HepG2 (cell line): ENCODE data around the gene POLR1E.

ENCODE experiments used
- HNF4G ChIP-seq, 2 experiments: sonication (generic) in 1 of 2; formaldehyde crosslinking in 1 of 2; IDR thresholded peaks; 2 replicates each; pipeline versions ENCODE4 v1.4.0 to v1.6.1; 2011 to 2020; ENCODE audit warnings: borderline replicate concordance in 2 of 2, low read depth in 2 of 2, mild to moderate bottlenecking in 2 of 2, low read length in 1 of 2, missing genetic modification reagents in 1 of 2, moderate library complexity in 1 of 2
- MATR3 ChIP-seq: sonication (generic); formaldehyde crosslinking; IDR thresholded peaks from 2 replicates; pipeline ENCODE4 v1.4.0; 2020; ENCODE audit warnings: missing genetic modification reagents
- PAX8 ChIP-seq: sonication (generic); formaldehyde crosslinking; IDR thresholded peaks from 2 replicates; pipeline ENCODE4 v1.8.0; 2022; ENCODE audit warnings: mild to moderate bottlenecking, missing genetic modification reagents, borderline replicate concordance
- POLR2A ChIP-seq, 2 experiments: IDR thresholded peaks; 2 replicates each; pipeline ENCODE4 v1.6.1; 2011; ENCODE audit warnings: low read depth in 2 of 2, low read length in 2 of 2, mild to moderate bottlenecking in 1 of 2, moderate library complexity in 1 of 2; ENCODE audit not compliant: insufficient read depth in 1 of 2
- RELA ChIP-seq: sonication (generic); formaldehyde crosslinking; IDR thresholded peaks from 2 replicates; pipeline ENCODE4 v1.4.0; 2020; ENCODE audit warnings: missing genetic modification reagents
- REPIN1 ChIP-seq: sonication (generic); formaldehyde crosslinking; IDR thresholded peaks from 2 replicates; pipeline ENCODE4 v1.8.0; 2022; ENCODE audit warnings: missing genetic modification reagents, low read depth, mild to moderate bottlenecking, borderline replicate concordance
- TP53 ChIP-seq: sonication (generic); formaldehyde crosslinking; conservative IDR thresholded peaks from 2 replicates; pipeline ENCODE4 v1.4.0; 2020; ENCODE audit warnings: missing genetic modification reagents
- ZNF354B ChIP-seq: sonication (generic); formaldehyde crosslinking; IDR thresholded peaks from 2 replicates; pipeline ENCODE4 v1.8.0; 2022; ENCODE audit warnings: mild to moderate bottlenecking, missing genetic modification reagents
- ZNF768 ChIP-seq: sonication (generic); formaldehyde crosslinking; IDR thresholded peaks from 2 replicates; pipeline ENCODE4 v1.4.0; 2020; ENCODE audit warnings: missing genetic modification reagents
- TF ChIP-seq, protein P1 (sequence below): sonication (generic); formaldehyde crosslinking; conservative IDR thresholded peaks from 2 replicates; pipeline ENCODE4 v1.4.0; 2020; ENCODE audit warnings: missing genetic modification reagents
- TF ChIP-seq, protein P2 (sequence below): sonication (generic); formaldehyde crosslinking; IDR thresholded peaks from 2 replicates; pipeline ENCODE4 v1.4.0; 2020; ENCODE audit warnings: missing genetic modification reagents
- TF ChIP-seq, protein P3 (sequence below), 2 experiments: sonication (generic) in 1 of 2; formaldehyde crosslinking in 1 of 2; IDR thresholded peaks; 2 replicates each; pipeline versions ENCODE4 v1.5.1 to v1.6.1; 2011 to 2020; ENCODE audit warnings: borderline replicate concordance in 1 of 2, low read depth in 1 of 2, low read length in 1 of 2, mild to moderate bottlenecking in 1 of 2, missing genetic modification reagents in 1 of 2, moderate library complexity in 1 of 2
- TF ChIP-seq, protein P4 (sequence below): sonication (generic); formaldehyde crosslinking; IDR thresholded peaks from 2 replicates; pipeline ENCODE4 v1.5.0; 2020; ENCODE audit warnings: mild to moderate bottlenecking, missing genetic modification reagents, moderate library complexity

DNA sequence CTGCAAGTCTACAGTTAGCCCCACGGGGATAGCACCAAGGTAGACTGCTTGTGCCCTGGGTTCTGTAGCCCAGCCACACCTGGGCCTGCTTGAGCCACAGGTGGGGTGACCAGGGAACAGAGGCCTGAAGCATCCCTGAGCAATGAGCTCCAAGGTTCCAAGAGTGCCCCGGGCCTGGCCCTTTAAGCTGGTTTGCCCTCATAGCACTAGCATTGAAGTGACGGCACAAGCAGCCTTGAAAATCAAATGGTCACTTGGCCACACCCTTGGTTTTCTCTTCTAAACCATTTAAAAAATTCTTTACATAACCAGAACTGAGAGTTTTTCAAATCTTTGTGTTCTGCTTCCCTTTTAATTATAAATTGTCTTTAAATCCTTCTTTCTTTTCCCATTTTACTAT, 65.7 kb downstream of the POLR1E start:
- TF ChIP-seq, protein P1, sequence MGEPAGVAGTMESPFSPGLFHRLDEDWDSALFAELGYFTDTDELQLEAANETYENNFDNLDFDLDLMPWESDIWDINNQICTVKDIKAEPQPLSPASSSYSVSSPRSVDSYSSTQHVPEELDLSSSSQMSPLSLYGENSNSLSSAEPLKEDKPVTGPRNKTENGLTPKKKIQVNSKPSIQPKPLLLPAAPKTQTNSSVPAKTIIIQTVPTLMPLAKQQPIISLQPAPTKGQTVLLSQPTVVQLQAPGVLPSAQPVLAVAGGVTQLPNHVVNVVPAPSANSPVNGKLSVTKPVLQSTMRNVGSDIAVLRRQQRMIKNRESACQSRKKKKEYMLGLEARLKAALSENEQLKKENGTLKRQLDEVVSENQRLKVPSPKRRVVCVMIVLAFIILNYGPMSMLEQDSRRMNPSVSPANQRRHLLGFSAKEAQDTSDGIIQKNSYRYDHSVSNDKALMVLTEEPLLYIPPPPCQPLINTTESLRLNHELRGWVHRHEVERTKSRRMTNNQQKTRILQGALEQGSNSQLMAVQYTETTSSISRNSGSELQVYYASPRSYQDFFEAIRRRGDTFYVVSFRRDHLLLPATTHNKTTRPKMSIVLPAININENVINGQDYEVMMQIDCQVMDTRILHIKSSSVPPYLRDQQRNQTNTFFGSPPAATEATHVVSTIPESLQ = no peak
- TF ChIP-seq PAX8 (CRISPR knock-in tag) = no peak
- no peak for TF ChIP-seq POLR2A (IDR thresholded peaks at IDR 0.05; ENCODE audit: insufficient read depth in 1 of 2, low read depth in 2 of 2, low read length in 2 of 2)
- no peak for TF ChIP-seq REPIN1
- TF ChIP-seq, protein P2, sequence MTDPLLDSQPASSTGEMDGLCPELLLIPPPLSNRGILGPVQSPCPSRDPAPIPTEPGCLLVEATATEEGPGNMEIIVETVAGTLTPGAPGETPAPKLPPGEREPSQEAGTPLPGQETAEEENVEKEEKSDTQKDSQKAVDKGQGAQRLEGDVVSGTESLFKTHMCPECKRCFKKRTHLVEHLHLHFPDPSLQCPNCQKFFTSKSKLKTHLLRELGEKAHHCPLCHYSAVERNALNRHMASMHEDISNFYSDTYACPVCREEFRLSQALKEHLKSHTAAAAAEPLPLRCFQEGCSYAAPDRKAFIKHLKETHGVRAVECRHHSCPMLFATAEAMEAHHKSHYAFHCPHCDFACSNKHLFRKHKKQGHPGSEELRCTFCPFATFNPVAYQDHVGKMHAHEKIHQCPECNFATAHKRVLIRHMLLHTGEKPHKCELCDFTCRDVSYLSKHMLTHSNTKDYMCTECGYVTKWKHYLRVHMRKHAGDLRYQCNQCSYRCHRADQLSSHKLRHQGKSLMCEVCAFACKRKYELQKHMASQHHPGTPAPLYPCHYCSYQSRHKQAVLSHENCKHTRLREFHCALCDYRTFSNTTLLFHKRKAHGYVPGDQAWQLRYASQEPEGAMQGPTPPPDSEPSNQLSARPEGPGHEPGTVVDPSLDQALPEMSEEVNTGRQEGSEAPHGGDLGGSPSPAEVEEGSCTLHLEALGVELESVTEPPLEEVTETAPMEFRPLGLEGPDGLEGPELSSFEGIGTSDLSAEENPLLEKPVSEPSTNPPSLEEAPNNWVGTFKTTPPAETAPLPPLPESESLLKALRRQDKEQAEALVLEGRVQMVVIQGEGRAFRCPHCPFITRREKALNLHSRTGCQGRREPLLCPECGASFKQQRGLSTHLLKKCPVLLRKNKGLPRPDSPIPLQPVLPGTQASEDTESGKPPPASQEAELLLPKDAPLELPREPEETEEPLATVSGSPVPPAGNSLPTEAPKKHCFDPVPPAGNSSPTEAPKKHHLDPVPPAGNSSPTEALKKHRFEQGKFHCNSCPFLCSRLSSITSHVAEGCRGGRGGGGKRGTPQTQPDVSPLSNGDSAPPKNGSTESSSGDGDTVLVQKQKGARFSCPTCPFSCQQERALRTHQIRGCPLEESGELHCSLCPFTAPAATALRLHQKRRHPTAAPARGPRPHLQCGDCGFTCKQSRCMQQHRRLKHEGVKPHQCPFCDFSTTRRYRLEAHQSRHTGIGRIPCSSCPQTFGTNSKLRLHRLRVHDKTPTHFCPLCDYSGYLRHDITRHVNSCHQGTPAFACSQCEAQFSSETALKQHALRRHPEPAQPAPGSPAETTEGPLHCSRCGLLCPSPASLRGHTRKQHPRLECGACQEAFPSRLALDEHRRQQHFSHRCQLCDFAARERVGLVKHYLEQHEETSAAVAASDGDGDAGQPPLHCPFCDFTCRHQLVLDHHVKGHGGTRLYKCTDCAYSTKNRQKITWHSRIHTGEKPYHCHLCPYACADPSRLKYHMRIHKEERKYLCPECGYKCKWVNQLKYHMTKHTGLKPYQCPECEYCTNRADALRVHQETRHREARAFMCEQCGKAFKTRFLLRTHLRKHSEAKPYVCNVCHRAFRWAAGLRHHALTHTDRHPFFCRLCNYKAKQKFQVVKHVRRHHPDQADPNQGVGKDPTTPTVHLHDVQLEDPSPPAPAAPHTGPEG (CRISPR knock-in tag) = no peak
- no peak for TF ChIP-seq ZNF354B (CRISPR knock-in tag)
- no peak for TF ChIP-seq MATR3 (CRISPR knock-in tag)
- no peak for TF ChIP-seq HNF4G (IDR thresholded peaks at IDR 0.05; ENCODE audit: borderline replicate concordance, low read depth, low read length)
- no peak for TF ChIP-seq HNF4G (CRISPR knock-in tag; IDR thresholded peaks at IDR 0.05; ENCODE audit: borderline replicate concordance, low read depth)
- TF ChIP-seq ZNF768 (CRISPR knock-in tag) = no peak
- TF ChIP-seq TP53 (CRISPR knock-in tag) = no peak
- no peak for TF ChIP-seq RELA (CRISPR knock-in tag)
- TF ChIP-seq, protein P3, sequence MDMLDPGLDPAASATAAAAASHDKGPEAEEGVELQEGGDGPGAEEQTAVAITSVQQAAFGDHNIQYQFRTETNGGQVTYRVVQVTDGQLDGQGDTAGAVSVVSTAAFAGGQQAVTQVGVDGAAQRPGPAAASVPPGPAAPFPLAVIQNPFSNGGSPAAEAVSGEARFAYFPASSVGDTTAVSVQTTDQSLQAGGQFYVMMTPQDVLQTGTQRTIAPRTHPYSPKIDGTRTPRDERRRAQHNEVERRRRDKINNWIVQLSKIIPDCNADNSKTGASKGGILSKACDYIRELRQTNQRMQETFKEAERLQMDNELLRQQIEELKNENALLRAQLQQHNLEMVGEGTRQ (IDR thresholded peaks at IDR 0.05; ENCODE audit: low read depth, low read length) = no peak
- TF ChIP-seq, protein P3 (CRISPR knock-in tag; IDR thresholded peaks at IDR 0.05; ENCODE audit: borderline replicate concordance) = no peak
- TF ChIP-seq, protein P4, sequence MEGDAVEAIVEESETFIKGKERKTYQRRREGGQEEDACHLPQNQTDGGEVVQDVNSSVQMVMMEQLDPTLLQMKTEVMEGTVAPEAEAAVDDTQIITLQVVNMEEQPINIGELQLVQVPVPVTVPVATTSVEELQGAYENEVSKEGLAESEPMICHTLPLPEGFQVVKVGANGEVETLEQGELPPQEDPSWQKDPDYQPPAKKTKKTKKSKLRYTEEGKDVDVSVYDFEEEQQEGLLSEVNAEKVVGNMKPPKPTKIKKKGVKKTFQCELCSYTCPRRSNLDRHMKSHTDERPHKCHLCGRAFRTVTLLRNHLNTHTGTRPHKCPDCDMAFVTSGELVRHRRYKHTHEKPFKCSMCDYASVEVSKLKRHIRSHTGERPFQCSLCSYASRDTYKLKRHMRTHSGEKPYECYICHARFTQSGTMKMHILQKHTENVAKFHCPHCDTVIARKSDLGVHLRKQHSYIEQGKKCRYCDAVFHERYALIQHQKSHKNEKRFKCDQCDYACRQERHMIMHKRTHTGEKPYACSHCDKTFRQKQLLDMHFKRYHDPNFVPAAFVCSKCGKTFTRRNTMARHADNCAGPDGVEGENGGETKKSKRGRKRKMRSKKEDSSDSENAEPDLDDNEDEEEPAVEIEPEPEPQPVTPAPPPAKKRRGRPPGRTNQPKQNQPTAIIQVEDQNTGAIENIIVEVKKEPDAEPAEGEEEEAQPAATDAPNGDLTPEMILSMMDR = no peak
